RPMI8226 (cell line): ENCODE results near the gene PLOD1.

Experiments
- DNase-seq: peaks from one replicate; pipeline ENCODE4 v3.0.0-alpha.2; 2015

PLOD1 gene

DNA sequence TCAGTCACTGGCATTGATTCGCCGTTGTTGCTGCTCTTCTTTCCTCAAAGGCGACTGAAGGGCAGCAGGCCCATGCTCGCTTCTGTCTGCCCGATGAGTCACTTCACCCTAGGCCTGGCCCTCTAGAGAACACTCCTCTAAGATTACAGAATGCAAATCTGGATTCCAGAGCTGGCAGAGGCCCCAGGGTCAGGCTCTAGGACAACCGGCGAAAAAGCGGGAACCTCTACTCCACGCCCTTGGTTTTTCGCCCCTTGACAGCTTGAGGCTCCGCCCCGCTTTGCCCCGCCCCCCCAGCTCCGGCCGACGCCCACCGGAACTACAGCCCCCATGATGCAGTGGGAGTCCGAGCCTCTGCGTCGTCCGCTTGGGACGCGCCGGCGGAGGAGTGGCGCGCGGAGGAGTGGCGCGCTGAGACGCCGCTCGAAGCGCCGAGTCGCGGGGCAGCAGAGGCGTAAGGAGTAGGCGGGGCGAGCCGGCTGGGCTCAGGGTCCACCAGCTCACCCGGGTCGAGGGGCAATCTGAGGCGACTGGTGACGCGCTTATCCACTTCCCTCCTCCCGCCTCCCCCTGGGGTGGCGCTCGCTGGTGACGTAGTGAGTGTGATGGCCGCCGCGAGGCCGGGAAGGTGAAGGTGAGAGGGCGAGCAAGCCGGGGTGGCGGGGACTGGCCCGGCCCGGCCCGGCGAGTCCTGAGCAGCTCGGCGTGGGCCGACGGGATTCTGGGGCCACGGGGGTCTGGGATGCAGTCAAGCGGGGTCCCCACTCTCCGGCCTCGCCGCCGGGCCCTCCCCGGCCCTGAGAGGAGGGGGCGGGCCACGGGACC, 45.5 kb downstream of the PLOD1 start, which contains the start of gene MFN2:
TSS of gene MFN2 (plus strand) at position 594 of the 825 bp plus-strand sequence. CDS start 8,725 bp downstream, outside the sequence.
- DNase-seq, result peak; percentile 96

GRCh38 chr1:11980676-11980972, 46.1 kb downstream of the PLOD1 start:
- peak; percentile 17 for DNase-seq

DNA sequence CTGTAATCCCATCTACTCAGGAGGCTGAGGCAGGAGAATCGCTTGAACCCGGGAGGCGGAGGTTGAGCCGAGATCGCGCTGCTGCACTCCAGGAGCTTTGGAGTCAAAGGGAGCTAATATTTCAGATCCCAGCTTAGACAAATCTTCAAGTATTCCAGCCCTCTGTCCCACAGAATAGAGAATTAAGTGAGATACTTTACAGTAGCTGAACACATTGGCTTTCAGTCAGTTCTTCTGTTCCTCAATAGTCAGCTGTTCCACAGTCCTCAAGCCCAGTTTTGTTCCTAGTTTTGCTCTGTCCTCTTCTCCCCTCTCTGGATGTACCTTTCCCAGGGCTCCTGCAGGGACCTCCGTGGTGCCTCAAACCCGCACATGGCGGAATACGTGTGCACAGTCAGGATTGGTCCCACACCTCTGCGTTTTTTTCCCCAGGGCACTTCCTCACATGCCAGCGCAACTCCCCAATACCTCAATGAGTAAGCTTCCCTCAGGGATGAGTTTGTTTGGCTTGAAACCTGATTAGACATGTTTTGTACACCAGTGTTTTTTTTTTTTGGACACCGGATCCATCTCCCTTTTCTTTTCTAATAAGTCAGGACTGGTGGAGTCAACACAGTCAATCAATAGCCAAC, 47.0 kb downstream of the PLOD1 start:
- no peak for DNase-seq

DNA sequence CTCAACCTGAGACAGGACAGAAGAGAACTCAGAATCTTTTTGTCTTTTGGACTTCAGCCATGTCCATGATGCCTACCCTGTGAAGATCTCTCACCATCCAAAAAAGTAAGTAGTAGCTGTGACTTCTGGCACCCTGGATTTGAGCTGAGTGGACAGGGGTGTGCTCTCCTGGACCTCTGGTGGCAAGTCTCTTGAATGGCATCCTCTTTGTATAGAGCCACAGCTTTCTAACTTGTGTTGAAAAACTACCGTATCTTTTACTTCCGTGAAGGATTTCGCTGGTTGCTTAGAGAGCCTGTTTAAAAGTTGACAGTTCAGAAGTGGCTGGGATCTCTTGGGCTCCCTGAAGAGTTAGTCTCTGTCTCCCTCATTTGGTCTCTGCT, 47.5 kb downstream of the PLOD1 start:
- no peak for DNase-seq

DNA sequence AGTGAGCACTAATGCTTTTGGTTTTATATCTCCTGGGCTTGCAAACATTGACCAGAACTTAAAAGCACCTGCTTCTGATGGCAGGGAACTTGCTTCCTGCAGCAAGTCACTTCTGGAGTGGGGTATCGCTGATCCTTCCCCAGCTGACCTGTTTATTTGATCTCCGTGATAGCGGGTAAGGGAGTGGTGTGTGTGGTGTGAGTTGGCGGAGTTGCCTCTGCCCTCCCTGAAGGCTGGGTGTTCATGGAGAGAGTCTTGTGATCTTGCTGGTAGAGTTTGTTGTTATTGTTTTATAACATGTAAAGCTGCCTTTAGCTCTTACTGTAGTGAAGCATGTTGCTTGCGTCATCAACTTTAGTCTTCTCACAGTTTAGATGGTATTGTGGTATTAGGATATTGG, 49.6 kb downstream of the PLOD1 start:
- no peak for DNase-seq

DNA sequence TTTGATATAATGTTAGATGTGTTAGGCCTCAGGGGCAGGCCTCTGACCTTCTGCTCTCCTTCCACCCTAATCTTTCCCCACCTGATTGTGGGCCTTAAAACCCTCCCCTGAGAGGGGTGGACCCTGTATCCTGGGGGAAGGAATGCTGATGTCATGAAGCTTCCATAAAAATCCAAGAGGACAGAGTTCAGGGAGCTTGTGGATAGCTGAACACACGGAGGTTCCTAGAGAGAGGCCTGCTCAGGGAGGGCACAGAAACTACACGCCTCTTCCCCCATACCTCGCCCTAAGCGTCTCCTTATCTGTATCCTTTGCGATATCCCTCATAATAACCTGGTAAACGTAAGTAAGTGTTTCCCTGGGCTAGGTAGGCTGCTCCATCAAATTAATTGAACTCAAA, 50.1 kb downstream of the PLOD1 start:
- no peak for DNase-seq

DNA sequence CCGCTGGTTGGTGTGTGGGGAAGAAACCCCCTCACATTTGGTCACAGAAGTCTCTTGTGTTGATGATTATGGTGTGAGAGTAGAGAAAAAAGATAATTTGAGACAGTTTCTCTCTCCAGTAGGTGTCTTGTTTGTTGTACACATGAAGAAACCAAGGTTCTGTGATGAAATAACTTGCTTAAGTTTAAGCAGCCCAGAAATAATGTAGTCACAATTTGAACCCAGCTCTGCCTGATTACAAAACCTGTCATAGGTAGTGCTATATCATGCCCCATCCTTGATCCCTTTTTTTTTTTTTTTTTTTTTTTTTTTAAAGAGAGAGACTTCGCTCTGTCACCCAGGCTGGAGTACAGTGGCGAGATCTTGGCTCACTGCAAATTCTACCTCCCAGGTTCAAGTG, 50.7 kb downstream of the PLOD1 start:
- no peak for DNase-seq

DNA sequence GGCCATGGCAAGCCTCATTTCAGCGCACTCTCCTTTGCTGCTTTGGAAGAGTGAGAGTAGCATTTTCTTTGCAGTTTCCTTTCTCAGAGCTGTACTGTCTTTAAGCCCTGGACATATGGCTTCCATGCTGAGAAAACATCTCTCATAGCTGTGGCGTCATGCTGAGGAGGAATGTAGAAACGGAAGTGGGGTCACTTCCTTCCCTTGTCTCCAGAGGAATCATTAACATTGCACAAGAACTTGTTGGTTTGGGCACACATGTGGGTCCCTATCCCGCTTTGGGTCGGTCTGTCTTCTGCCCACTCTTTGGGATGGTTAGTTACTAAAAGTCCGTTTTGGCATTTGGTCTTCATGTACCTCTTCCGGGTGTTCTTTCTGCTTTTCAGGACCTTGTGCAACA, 51.3 kb downstream of the PLOD1 start:
- DNase-seq, result no peak

GRCh38 chr1:11989669-11990068, 55.2 kb downstream of the PLOD1 start:
- DNase-seq, result no peak

DNA sequence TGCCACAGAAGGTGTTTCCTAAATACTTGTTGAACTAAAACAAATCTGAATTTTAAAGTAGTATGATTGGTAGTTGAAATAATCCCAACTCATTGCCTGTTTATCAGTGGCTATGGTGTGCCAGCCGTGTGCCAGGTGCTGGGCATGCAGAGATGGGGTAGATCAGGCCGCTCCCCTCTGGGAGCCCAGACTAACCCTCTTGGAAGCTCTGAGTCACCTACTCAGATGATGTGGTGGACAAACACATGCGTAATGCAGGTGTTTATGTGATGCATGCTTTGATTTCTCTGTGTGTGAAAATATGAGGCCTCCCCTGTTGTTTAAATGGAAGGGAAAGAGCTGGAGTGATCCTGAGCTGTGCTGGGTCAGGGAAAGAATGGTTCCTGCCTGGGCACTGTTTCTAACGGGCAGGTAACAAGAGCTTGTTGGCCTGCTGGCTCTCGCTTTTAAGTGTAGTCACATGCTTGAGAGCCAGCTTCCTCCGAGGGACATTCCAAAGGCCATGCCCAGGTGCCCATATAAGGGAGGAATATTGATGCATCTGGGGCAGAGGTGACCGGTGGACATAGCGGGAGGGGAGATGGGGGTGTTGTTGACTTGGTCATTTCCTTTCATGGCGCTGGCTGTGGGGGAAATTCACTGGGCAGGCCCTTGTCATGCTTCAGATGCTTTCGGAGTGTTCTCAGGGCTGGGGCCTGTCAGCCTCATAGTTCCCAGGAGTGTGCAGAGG, 56.0 kb downstream of the PLOD1 start:
- DNase-seq, result no peak

DNA sequence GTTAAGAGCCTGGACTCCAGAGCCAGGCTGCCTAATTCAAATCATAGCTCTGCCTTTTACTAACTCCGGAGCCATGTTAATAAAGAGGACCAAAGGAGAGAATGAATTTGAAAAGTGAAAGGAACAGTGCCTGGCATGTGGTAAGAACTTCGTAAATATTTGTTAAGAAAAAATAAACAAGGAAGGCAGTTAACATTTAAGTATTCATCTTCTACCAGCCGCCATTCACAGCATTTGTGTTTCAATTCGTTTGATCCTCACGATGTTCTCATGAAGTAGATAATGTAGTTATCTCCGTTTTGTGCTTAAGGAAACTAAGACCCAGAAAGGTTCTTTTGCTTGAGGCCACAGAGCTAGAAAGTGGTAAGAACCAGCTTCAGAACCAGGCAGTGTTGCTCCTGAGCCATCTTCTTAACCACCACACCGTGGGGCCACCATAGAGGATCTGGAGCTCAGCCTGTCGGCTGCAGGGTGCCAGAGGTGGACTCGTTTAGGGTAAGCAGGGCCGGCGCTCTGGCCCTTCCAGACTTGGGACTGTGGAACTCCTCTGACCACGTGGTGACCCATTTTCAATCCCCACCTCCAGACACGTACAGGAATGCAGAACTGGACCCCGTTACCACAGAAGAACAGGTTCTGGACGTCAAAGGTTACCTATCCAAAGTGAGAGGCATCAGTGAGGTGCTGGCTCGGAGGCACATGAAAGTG, 57.6 kb downstream of the PLOD1 start:
- DNase-seq, result no peak

DNA sequence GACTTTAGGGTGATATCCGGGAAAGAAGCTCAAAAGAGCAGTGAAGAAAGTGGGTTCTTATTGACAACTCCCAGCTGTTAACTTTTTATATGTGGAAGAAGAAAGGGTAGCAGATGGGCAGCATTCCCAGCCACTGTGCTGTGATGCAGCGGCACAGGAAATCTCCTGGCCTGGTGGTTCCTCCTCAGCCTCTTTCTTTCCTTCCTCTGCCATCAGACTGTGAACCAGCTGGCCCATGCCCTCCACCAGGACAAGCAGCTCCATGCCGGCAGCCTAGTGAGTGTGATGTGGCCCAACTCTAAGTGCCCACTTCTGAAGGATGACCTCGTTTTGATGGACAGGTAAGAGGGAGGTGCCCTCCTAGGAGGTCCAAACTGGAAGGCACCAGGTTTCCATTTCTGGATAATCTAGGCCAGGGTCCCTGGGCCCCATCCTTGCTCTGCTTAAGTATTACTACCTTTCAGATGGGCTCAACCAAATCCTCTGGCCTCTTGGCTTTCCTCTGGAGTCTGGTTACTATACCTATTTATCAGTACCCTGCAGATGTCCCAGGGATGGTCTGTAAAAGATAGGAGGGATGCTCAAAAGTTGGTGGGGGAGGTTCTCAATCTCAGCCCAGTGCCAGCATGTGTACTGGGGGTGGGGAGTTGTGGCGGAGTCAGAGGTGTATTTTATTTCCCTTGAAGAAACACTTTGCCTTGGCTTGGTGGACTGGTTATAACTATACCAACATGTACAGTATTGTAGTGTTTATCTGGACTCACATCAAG, 62.7 kb downstream of the PLOD1 start:
- DNase-seq, result no peak

DNA sequence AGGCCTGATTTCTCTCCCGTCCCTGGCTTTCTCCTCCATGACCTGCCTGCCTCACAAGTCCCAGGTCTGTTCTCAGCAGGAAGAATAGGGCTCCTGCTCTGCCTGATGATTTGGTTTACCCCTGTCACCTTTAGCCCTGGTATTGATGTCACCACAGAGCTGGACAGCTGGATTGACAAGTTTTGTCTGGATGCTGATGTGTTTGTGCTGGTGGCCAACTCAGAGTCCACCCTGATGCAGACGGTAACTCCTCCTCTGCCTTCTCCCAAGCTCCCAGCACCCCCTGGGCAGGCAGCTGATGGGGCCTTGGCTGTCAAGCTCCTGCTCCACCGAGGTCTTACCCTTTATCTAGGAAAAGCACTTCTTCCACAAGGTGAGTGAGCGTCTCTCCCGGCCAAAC, 64.1 kb downstream of the PLOD1 start:
- no peak for DNase-seq

- DNase-seq, result no peak
Measured at GRCh38 chr1:11999236-11999635, 64.7 kb downstream of the PLOD1 start.

GRCh38 chr1:12001249-12001917, 66.9 kb downstream of the PLOD1 start:
- peak; percentile 70 for DNase-seq

DNA sequence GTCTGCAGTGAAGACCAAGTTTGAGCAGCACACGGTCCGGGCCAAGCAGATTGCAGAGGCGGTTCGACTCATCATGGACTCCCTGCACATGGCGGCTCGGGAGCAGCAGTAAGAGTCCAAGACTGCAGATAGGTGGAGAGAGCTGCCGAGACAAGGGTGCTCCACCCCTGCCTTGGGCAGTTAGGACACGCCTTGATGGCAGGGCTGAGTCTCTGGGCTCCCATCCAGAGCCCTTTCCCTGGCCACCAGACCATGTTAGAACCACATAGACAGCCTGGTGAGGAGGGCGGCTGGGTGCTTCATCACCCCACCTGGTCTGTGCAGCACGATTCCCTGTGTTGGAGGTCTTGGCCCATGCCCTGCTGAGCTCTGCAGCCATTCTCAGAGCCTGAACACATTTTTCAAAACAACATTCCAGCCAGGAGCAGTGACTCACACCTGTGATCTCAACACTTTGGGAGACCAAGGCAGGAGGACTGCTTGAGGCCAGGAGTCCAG, 67.5 kb downstream of the PLOD1 start:
- DNase-seq, result no peak

GRCh38 chr1:12003762-12004161, 69.2 kb downstream of the PLOD1 start:
- no peak for DNase-seq

DNA sequence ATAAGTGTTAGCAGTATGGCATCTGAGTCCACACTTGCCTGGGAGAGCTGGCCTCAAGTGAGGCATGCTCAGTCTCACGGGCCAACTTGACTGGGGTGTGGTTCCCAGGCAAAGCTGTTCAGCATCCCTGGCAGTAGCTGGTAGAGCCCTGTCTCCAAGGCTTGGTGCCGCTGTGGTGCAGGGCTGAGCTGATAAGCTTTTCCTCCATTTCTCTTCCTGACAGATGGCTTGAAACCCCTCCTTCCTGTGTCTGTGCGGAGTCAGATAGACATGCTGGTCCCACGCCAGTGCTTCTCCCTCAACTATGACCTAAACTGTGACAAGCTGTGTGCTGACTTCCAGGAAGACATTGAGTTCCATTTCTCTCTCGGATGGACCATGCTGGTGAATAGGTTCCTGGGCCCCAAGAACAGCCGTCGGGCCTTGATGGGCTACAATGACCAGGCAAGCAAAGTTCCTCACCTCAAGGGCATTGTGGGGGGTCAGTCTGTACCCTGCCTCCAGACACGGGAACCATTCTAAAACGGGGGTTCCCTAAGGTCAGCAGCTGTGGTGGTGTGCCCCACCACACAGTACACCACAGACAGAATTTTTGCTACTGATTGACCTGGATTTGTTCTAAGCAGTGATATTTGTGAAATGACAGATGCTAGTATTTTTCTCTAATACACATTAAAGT, 71.1 kb downstream of the PLOD1 start:
- no peak for DNase-seq

- no peak for DNase-seq
Measured at GRCh38 chr1:12006167-12006921, 71.8 kb downstream of the PLOD1 start.

GRCh38 chr1:12007204-12007603, 72.7 kb downstream of the PLOD1 start:
- DNase-seq, result no peak
